GM12878 (cell line): ENCODE data around the gene ACKR2. TPM values are rescaled to one million over a fixed set of nuclear protein-coding genes. Genes with fewer than 3 reads are reported as not detected.

Experiments
- ATAC-seq: fragments of 200-7000 bp; cut with Tn5 transposase; 3 replicates; pipeline ENCODE4 v1.9.1; 2020; ENCODE audit warnings: mild to moderate bottlenecking, moderate library complexity
- BruUV-seq: library from RNA; stranded (reverse); fragments of 400-500 nt; replicated peaks from 2 replicates; lab custom pipeline; 2021; lab: Mats Ljungman, UMichigan
- CTCF ChIA-PET: fragments of 300-600 bp; sonication (Branson Sonifier 250); formaldehyde crosslinking; extraction: SDS; loops from one replicate; lab custom pipeline; 2021; ENCODE audit warnings: inconsistent platforms; lab: Yijun Ruan, JAX
- POLR2A ChIA-PET: fragments of 350-600 bp; formaldehyde crosslinking; extraction: SDS; loops from one replicate; lab custom pipeline; 2021; ENCODE audit warnings: inconsistent platforms; lab: Charles Lee
- RAD21 ChIA-PET: fragments of 300-600 bp; sonication (Branson Sonifier 250); formaldehyde crosslinking; loops from one replicate; lab custom pipeline; 2023; ENCODE audit warnings: antibody characterized with exemption; ENCODE audit not compliant: unreplicated experiment; lab: Charles Lee
- SMC1A ChIA-PET: fragments of 300-600 bp; sonication (Branson Sonifier 250); formaldehyde crosslinking; loops from one replicate; lab custom pipeline; 2023; ENCODE audit not compliant: unreplicated experiment, uncharacterized antibody; lab: Charles Lee
- DNase-seq: peaks from one replicate; pipeline ENCODE4 v3.0.0-alpha.2; 2011; ENCODE audit warnings: low read depth, low spot score
- FAIRE-seq: peaks from 3 replicates; lab custom pipeline; 2011; peaks lifted over from hg19 to GRCh38; lab: Jason Lieb, UNC
- H2AFZ ChIP-seq: 2 replicates; pipeline ENCODE4 v1.6.0; 2011; ENCODE audit warnings: low read depth, low read length, control low read depth; ENCODE audit not compliant: control insufficient read depth
- H3K27ac ChIP-seq: 2 replicates; pipeline ENCODE4 v1.5.1; 2011; ENCODE audit warnings: control low read depth; ENCODE audit not compliant: control insufficient read depth, insufficient read depth
- H3K27me3 ChIP-seq, 2 experiments: replicated peaks in 1 of 2; 2 replicates each; pipeline versions ENCODE4 v1.6.0 to v1.6.1; 2011; ENCODE audit warnings: low read length in 1 of 2; ENCODE audit not compliant: control insufficient read depth in 2 of 2, insufficient read depth in 2 of 2
- H3K36me3 ChIP-seq, 2 experiments: 2 replicates each; pipeline ENCODE4 v1.5.1; 2011; ENCODE audit warnings: low read length in 1 of 2; ENCODE audit not compliant: control insufficient read depth in 2 of 2, insufficient read depth in 2 of 2
- H3K4me1 ChIP-seq: 2 replicates; pipeline ENCODE4 v1.6.1; 2011; ENCODE audit warnings: mild to moderate bottlenecking, low read length, moderate library complexity, mixed read lengths; ENCODE audit not compliant: control insufficient read depth, insufficient read depth
- H3K4me2 ChIP-seq: 2 replicates; pipeline ENCODE4 v1.6.0; 2011; ENCODE audit warnings: control low read depth; ENCODE audit not compliant: control insufficient read depth, insufficient read depth
- H3K4me3 ChIP-seq: fragments of 200-600 bp; sonication (generic); 2 replicates; pipeline ENCODE4 v1.5.1; 2016
- H3K79me2 ChIP-seq: 2 replicates; pipeline ENCODE4 v1.6.0; 2011; ENCODE audit warnings: low read length; ENCODE audit not compliant: control insufficient read depth, insufficient read depth
- H3K9ac ChIP-seq: 2 replicates; pipeline ENCODE4 v1.8.0; 2011; ENCODE audit warnings: low read length, control low read depth, mixed read lengths; ENCODE audit not compliant: control insufficient read depth, insufficient read depth
- H3K9me3 ChIP-seq: replicated peaks from 3 replicates; pipeline ENCODE4 v1.5.1; 2011; ENCODE audit warnings: mild to moderate bottlenecking, low read length; ENCODE audit not compliant: control insufficient read depth, insufficient read depth
- H4K20me1 ChIP-seq: 2 replicates; pipeline ENCODE4 v1.6.0; 2011; ENCODE audit not compliant: control insufficient read depth, insufficient read depth
- CBFB ChIP-seq: IDR thresholded peaks from 2 replicates; pipeline ENCODE4 v1.6.1; 2016; ENCODE audit warnings: antibody characterized with exemption, low read depth
- CBX5 ChIP-seq: sonication (generic); IDR thresholded peaks from 2 replicates; pipeline ENCODE4 v1.6.1; 2016; ENCODE audit warnings: low read depth, moderate library complexity, mild to moderate bottlenecking, inconsistent platforms
- DPF2 ChIP-seq: fragments of 450-650 bp; IDR thresholded peaks from 2 replicates; pipeline ENCODE4 v1.6.1; 2017; ENCODE audit warnings: mild to moderate bottlenecking
- GABPA ChIP-seq: IDR thresholded peaks from 2 replicates; pipeline ENCODE4 v1.6.1; 2014; ENCODE audit warnings: antibody characterized with exemption, low read depth, mild to moderate bottlenecking, inconsistent platforms
- KLF5 ChIP-seq: fragments of 450-650 bp; IDR thresholded peaks from 2 replicates; pipeline ENCODE4 v1.6.1; 2014; ENCODE audit warnings: mild to moderate bottlenecking; ENCODE audit not compliant: partially characterized antibody
- MTA2 ChIP-seq: fragments of 450-650 bp; IDR thresholded peaks from 2 replicates; pipeline ENCODE4 v1.6.1; 2016; ENCODE audit warnings: low read depth, mild to moderate bottlenecking, moderate library complexity
- NFYB ChIP-seq: IDR thresholded peaks from 2 replicates; pipeline ENCODE4 v1.6.1; 2011; ENCODE audit warnings: low read depth, mild to moderate bottlenecking, low read length, improper control_type of control experiment, moderate library complexity; ENCODE audit not compliant: insufficient read depth
- NKRF ChIP-seq: fragments of 450-650 bp; conservative IDR thresholded peaks from 2 replicates; pipeline ENCODE4 v1.6.1; 2017; ENCODE audit warnings: mild to moderate bottlenecking, moderate library complexity
- POLR2A ChIP-seq: IDR thresholded peaks from 2 replicates; pipeline ENCODE4 v1.6.1; 2011; ENCODE audit warnings: low read depth, mild to moderate bottlenecking, low read length
- RAD51 ChIP-seq: fragments of 450-650 bp; IDR thresholded peaks from 2 replicates; pipeline ENCODE4 v1.6.1; 2016; ENCODE audit warnings: moderate library complexity, mild to moderate bottlenecking, inconsistent platforms
- RBBP5 ChIP-seq: fragments of 200-600 bp; sonication (generic); conservative IDR thresholded peaks from 2 replicates; pipeline ENCODE4 v1.6.1; 2016
- RCOR1 ChIP-seq: conservative IDR thresholded peaks from 2 replicates; pipeline ENCODE4 v1.6.1; 2012; ENCODE audit warnings: low read depth, low read length, improper control_type of control experiment
- SMAD5 ChIP-seq: IDR thresholded peaks from 2 replicates; pipeline ENCODE4 v1.6.1; 2016; ENCODE audit warnings: antibody characterized with exemption, low read depth
- ZBTB11 ChIP-seq: fragments of 450-650 bp; formaldehyde crosslinking; IDR thresholded peaks from 2 replicates; pipeline ENCODE4 v1.5.0; 2022; ENCODE audit warnings: mild to moderate bottlenecking, missing genetic modification characterization
- ZNF24 ChIP-seq: fragments of 450-650 bp; IDR thresholded peaks from 2 replicates; pipeline ENCODE4 v1.6.1; 2017; ENCODE audit warnings: antibody characterized with exemption, mild to moderate bottlenecking
- ZNF592 ChIP-seq: fragments of 450-650 bp; IDR thresholded peaks from 2 replicates; pipeline ENCODE4 v1.6.1; 2017; ENCODE audit warnings: mild to moderate bottlenecking, moderate library complexity
- ZNF622 ChIP-seq: fragments of 450-650 bp; IDR thresholded peaks from 2 replicates; pipeline ENCODE4 v1.6.1; 2017; ENCODE audit warnings: mild to moderate bottlenecking, inconsistent platforms
- WGBS: methylation state at CpG from one replicate; pipeline ENCODE4 v1.1.6; 2016; ENCODE audit warnings: low lambda C conversion rate; ENCODE audit not compliant: insufficient replicate concordance, insufficient coverage; ENCODE audit errors: missing lambda C conversion rate; 5-methylcytosine and 5-hydroxymethylcytosine counted together
- in situ Hi-C: fragments of 300-500 bp; cut with MboI; formaldehyde crosslinking; loops from 9 replicates; pipeline ENCODE4 v1.14.3; 2018; ENCODE audit warnings: mixed read lengths
- intact Hi-C: fragments of 100-400 bp; cut with micrococcal nuclease; formaldehyde crosslinking; loops from one replicate; pipeline ENCODE4 v1.14.2; 2022; ENCODE audit not compliant: unreplicated experiment
- polyA plus RNA-seq, 11 experiments: library from polyadenylated mRNA; depleted of rRNA in 4 of 11; unstranded in 6 of 11; stranded (reverse) in 5 of 11; fragments of >200 nt; fragmentation: Nextera tagmentation in 4 of 11; fragmentation: Illumina TruSeq in 1 of 11; extraction: Ambion mirVana in 4 of 11; extraction: Trizol in 1 of 11; gene quantifications; 1 replicate in 1 of 11; 2 replicates in 10 of 11; pipeline versions ENCODE4 v1.2.1 to v1.2.3, GENCODE V29; 2011 to 2016; ENCODE audit warnings: inconsistent platforms in 2 of 11, missing spikeins in 2 of 11, low read depth in 1 of 11
- total RNA-seq, 4 experiments: library from RNA; depleted of rRNA in 3 of 4; stranded (reverse); fragments of >200 nt in 3 of 4; fragmentation: Illumina TruSeq in 1 of 4; extraction: Trizol in 1 of 4; gene quantifications; 2 replicates each; pipeline versions ENCODE4 v1.2.1 to v1.2.3, GENCODE V29; 2013 to 2021

Gene ACKR2
- total and polyA plus RNA-seq, 10 of the 15 experiments (the other 5 are each of a cell fraction or from before 2014, with no cell fraction given) = 0.05 to 0.91 (median 0.23) TPM; not detected in 2

- no peak for TF ChIP-seq POLR2A
Observed at GRCh38 chr3:42901073-42901415, 91.8 kb downstream of the ACKR2 start (continued).

- intact Hi-C loops (no loop called here), in situ Hi-C loops (no loop called here)
- Histone ChIP-seq H3K4me3 (no peak overlapping the region), H3K4me2 (no peak overlapping the region), H3K27ac (no peak overlapping the region), H3K36me3 (no peaks in the 10 kb centered on the region), H3K27me3 (peaks cover 5 to 10% of the 10 kb centered on the region in 2 experiments), H3K9ac (no peak overlapping the region), H3K4me1 (no peaks in the 10 kb centered on the region), H3K79me2 (no peaks in the 10 kb centered on the region), H2AFZ (no peak overlapping the region), H3K9me3 (no peaks in the 10 kb centered on the region; the same call in 2 of the 3 replicates), H4K20me1 (no peaks in the 10 kb centered on the region)
- POLR2A ChIA-PET = no interaction called here
- CTCF ChIA-PET = no interaction called here
- RAD21 ChIA-PET = no interaction called here
- no TSS peak for BruUV-seq
- no peak for DNase-seq
- SMC1A ChIA-PET = no interaction called here
- FAIRE-seq = no peak
- no peak for ATAC-seq
- WGBS = 3% methylated on average over 2 of the region's 2 CpGs
- TF ChIP-seq ZNF622 (no peak), NKRF (no peak), NFYB (no peak), CBX5 (no peak), ZBTB11 (CRISPR knock-in tag) (no peak), ZNF592 (no peak), MTA2 (no peak), DPF2 (no peak), RCOR1 (no peak), GABPA (no peak), CBFB (no peak), ZNF24 (no peak), RBBP5 (no peak), RAD51 (no peak), KLF5 (no peak), SMAD5 (no peak)
Observed at GRCh38 chr3:42902257-42902656, 93.0 kb downstream of the ACKR2 start.
